Endodermal cell (in vitro differentiated cells): ENCODE results near the gene WDFY3. TPM values are rescaled to one million over a fixed set of nuclear protein-coding genes. Genes with fewer than 3 reads are reported as not detected.

ENCODE experiments used
- DNase-seq: peaks from one replicate; pipeline ENCODE4 v3.0.0-alpha.2; 2017
- H3K27ac ChIP-seq: 2 replicates; pipeline ENCODE4 v1.5.1; 2013; ENCODE audit warnings: mild to moderate bottlenecking, low read depth, low read length, moderate library complexity
- H3K27me3 ChIP-seq: 2 replicates; pipeline ENCODE4 v1.6.1; 2013; ENCODE audit warnings: mild to moderate bottlenecking, low read length, moderate library complexity; ENCODE audit not compliant: insufficient read depth, control insufficient read depth, poor library complexity, severe bottlenecking
- H3K36me3 ChIP-seq: 2 replicates; pipeline ENCODE4 v1.7.0; 2013; ENCODE audit warnings: mild to moderate bottlenecking, low read length, moderate library complexity; ENCODE audit not compliant: control insufficient read depth, insufficient read depth
- H3K4me1 ChIP-seq: one replicate; pipeline ENCODE4 v1.7.0; 2013; ENCODE audit warnings: low read length; ENCODE audit not compliant: control insufficient read depth, insufficient read depth
- H3K4me3 ChIP-seq: 2 replicates; pipeline ENCODE4 v1.5.1; 2013; ENCODE audit warnings: mild to moderate bottlenecking, low read length, moderate library complexity
- H3K9ac ChIP-seq: 2 replicates; pipeline ENCODE4 v1.6.1; 2013; ENCODE audit warnings: mild to moderate bottlenecking, low read length, moderate library complexity; ENCODE audit not compliant: poor library complexity, severe bottlenecking; ENCODE audit errors: extremely low read depth
- H3K9me3 ChIP-seq: 2 replicates; pipeline ENCODE4 v1.6.1; 2013; ENCODE audit warnings: mild to moderate bottlenecking, low read length, moderate library complexity; ENCODE audit not compliant: control insufficient read depth
- H3K27ac Mint-ChIP-seq: 2 replicates; pipeline ENCODE4 v1.8.0; 2020; ENCODE audit warnings: mixed read lengths
- H3K27me3 Mint-ChIP-seq: 2 replicates; pipeline ENCODE4 v1.8.0; 2021; ENCODE audit warnings: mild to moderate bottlenecking, mixed read lengths; ENCODE audit not compliant: insufficient read depth
- H3K36me3 Mint-ChIP-seq: 2 replicates; pipeline ENCODE4 v1.8.0; 2020; ENCODE audit warnings: low read depth, mixed read lengths
- H3K4me1 Mint-ChIP-seq: 2 replicates; pipeline ENCODE4 v1.8.0; 2020; ENCODE audit warnings: mixed read lengths
- H3K4me3 Mint-ChIP-seq: 2 replicates; pipeline ENCODE4 v1.8.0; 2020; ENCODE audit warnings: mild to moderate bottlenecking, moderate library complexity, mixed read lengths
- H3K9me3 Mint-ChIP-seq: 2 replicates; pipeline ENCODE4 v1.8.0; 2020; ENCODE audit warnings: mild to moderate bottlenecking, mixed read lengths
- WGBS, 2 experiments: methylation state at CpG; one replicate each; pipeline versions ENCODE4 v1.1.5 to v1.1.7; 2013; ENCODE audit warnings: missing lambda C conversion rate in 2 of 2, mixed read lengths in 1 of 2; ENCODE audit not compliant: insufficient coverage in 1 of 2, insufficient read length in 1 of 2; 5-methylcytosine and 5-hydroxymethylcytosine counted together
- total RNA-seq, 2 donors: library from RNA; stranded (reverse); fragmentation: NEBNext Ultra II Directional in 1 of 2; extraction: Animal tissue kit (Norgen Biotek cat#: 25700) in 1 of 2; gene quantifications; 2 replicates in 1 of 2; 3 replicates in 1 of 2; pipeline ENCODE4 v1.2.1, GENCODE V29; 2021
- TF ChIP-seq, protein P1 (sequence below): fragments of 200-600 bp; sonication (generic); conservative IDR thresholded peaks from 2 replicates; pipeline ENCODE4 v1.5.0; 2021; ENCODE audit warnings: antibody characterized with exemption, mild to moderate bottlenecking

The WDFY3 gene
- total RNA-seq, 2 donors from 2014 or later: 91.1 to 103 TPM

DNA sequence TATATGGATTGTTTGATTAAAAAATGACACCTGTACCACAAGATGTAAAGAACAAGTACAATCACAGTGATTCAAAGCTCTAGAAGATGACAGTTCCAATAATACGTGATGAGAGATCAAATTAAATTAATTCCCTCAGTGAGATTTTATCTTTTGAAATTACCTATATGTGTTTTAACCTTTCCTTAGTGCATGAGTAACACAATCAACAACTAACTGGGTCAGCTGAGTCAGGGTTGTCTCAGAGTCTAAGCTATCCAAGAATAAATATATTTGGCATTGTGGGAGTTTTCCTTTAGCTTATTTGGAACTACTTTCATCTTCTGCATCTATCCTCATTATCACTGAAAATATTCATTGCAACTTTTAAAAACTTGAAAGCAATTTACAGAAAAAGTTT, 162.8 kb downstream of the WDFY3 start:
- 100% methylated on average over 1 of the region's 1 CpG; no CpG with 5 or more reads in 1 of the 2 experiments for WGBS, 2 experiments
- Histone ChIP-seq H3K27me3 (no peaks in the 10 kb centered on the region), H3K36me3 (peaks cover 65% of the 10 kb centered on the region), H3K4me3 (no peak overlapping the region), H3K9ac (no peak overlapping the region), H3K27ac (no peak overlapping the region), H3K9me3 (no peaks in the 10 kb centered on the region), H3K4me1 (no peaks in the 10 kb centered on the region)
- Mint-ChIP-seq H3K27me3 (no peaks in the 10 kb centered on the region), H3K4me1 (no peaks in the 10 kb centered on the region), H3K27ac (no peak overlapping the region), H3K4me3 (no peak overlapping the region), H3K36me3 (peaks cover 45% of the 10 kb centered on the region), H3K9me3 (no peaks in the 10 kb centered on the region)
- DNase-seq: no peak
- TF ChIP-seq, protein P1, sequence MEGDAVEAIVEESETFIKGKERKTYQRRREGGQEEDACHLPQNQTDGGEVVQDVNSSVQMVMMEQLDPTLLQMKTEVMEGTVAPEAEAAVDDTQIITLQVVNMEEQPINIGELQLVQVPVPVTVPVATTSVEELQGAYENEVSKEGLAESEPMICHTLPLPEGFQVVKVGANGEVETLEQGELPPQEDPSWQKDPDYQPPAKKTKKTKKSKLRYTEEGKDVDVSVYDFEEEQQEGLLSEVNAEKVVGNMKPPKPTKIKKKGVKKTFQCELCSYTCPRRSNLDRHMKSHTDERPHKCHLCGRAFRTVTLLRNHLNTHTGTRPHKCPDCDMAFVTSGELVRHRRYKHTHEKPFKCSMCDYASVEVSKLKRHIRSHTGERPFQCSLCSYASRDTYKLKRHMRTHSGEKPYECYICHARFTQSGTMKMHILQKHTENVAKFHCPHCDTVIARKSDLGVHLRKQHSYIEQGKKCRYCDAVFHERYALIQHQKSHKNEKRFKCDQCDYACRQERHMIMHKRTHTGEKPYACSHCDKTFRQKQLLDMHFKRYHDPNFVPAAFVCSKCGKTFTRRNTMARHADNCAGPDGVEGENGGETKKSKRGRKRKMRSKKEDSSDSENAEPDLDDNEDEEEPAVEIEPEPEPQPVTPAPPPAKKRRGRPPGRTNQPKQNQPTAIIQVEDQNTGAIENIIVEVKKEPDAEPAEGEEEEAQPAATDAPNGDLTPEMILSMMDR: no peak

DNA sequence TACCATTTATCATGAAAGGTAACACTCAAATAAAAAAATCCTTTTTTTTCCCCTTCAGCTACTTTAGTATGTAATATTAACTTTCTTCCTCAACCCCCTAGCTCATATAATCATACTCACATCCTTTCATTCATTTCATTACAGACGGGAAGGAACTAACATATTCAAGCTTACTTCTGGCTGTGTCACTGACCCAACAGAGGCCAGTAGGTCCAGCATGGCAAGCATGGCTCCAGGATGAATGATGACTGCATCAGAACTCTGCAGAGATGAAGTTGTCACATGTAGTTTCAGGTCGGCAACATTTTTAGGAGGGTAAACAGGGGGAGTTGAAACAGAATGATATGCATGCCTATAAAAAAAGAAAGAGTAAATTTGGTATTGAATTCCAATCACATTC, 163.4 kb downstream of the WDFY3 start:
- Mint-ChIP-seq H3K27me3 (no peaks in the 10 kb centered on the region), H3K4me3 (no peak overlapping the region), H3K4me1 (no peaks in the 10 kb centered on the region), H3K27ac (no peak overlapping the region), H3K9me3 (no peaks in the 10 kb centered on the region), H3K36me3 (peaks cover 45% of the 10 kb centered on the region)
- TF ChIP-seq, protein P1: no peak
- WGBS, 2 experiments: 80 to 92% methylated on average over 1 to 2 of the region's 2 CpGs
- Histone ChIP-seq H3K27me3 (no peaks in the 10 kb centered on the region), H3K9ac (no peak overlapping the region), H3K27ac (no peak overlapping the region), H3K9me3 (no peaks in the 10 kb centered on the region), H3K4me1 (no peaks in the 10 kb centered on the region), H3K36me3 (peaks cover 65% of the 10 kb centered on the region), H3K4me3 (no peak overlapping the region)
- DNase-seq: no peak

DNA sequence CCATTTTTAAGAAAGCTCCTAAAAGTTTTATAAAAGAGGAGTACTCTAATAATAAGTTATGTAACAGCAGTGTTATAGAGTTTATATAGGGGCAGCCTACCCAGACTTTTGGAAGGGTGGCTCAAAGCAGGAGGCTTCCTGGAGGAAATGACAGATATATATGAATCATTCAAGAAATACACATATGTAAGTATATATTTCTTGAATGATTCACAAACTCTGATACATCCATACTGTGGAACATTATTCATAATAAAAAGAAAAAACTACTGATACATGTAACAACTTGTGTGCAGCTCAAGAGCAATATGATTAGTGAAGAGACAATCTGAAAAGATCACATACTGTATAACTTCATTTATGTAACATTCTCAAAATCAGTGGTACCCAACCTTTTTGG, 166.2 kb downstream of the WDFY3 start:
- TF ChIP-seq, protein P1: no peak
- H3K36me3 Mint-ChIP-seq: peaks cover 46% of the 10 kb centered on the region
- DNase-seq: no peak
- Histone ChIP-seq H3K4me3 (no peak overlapping the region), H3K9ac (no peak overlapping the region), H3K27ac (no peak overlapping the region), H3K9me3 (no peaks in the 10 kb centered on the region), H3K36me3 (peaks cover 69% of the 10 kb centered on the region), H3K27me3 (no peaks in the 10 kb centered on the region), H3K4me1 (no peaks in the 10 kb centered on the region)
- H3K27me3 Mint-ChIP-seq: no peaks in the 10 kb centered on the region
- H3K4me3 Mint-ChIP-seq: no peak overlapping the region
- H3K27ac Mint-ChIP-seq: no peak overlapping the region
- no peaks in the 10 kb centered on the region for H3K4me1 Mint-ChIP-seq
- H3K9me3 Mint-ChIP-seq: no peaks in the 10 kb centered on the region
